H1 (cell line): ENCODE results near the gene UBA5. TPM values are rescaled to one million over a fixed set of nuclear protein-coding genes. Genes with fewer than 3 reads are reported as not detected.

Source experiments
- CTCF ChIA-PET: fragments of 300-600 bp; sonication (Branson Sonifier 250); formaldehyde crosslinking; loops from one replicate; lab custom pipeline; 2021; ENCODE audit not compliant: partially characterized antibody; lab: Charles Lee
- POLR2A ChIA-PET: fragments of 300-600 bp; sonication (Branson Sonifier 250); formaldehyde crosslinking; loops from one replicate; lab custom pipeline; 2021; ENCODE audit warnings: inconsistent platforms; ENCODE audit not compliant: partially characterized antibody; lab: Charles Lee
- DNase-seq, 2 experiments: peaks; one replicate each; pipeline versions ENCODE4 v3.0.0 to v3.0.0-alpha.2; 2010 to 2022; ENCODE audit warnings: low spot score in 2 of 2, low read depth in 1 of 2, mixed read lengths in 1 of 2
- FAIRE-seq: peaks from 2 replicates; lab custom pipeline; 2011; peaks lifted over from hg19 to GRCh38; lab: Jason Lieb, UNC
- H2AFZ ChIP-seq: 2 replicates; pipeline ENCODE4 v1.8.1; 2012; ENCODE audit warnings: low read length, inconsistent platforms
- H2AK5ac ChIP-seq: 2 replicates; pipeline ENCODE4 v1.6.1; 2013; ENCODE audit warnings: low read depth, low read length
- H2BK120ac ChIP-seq: replicated peaks from 2 replicates; pipeline ENCODE3; 2013; ENCODE audit warnings: low read depth, low read length, inconsistent platforms
- H2BK12ac ChIP-seq: 2 replicates; pipeline ENCODE4 v1.6.1; 2013; ENCODE audit warnings: low read depth, low read length
- H2BK15ac ChIP-seq: 2 replicates; pipeline ENCODE4 v1.6.1; 2013; ENCODE audit warnings: low read length
- H2BK20ac ChIP-seq: 2 replicates; pipeline ENCODE4 v1.6.1; 2013; ENCODE audit warnings: low read length
- H2BK5ac ChIP-seq: 2 replicates; pipeline ENCODE4 v1.6.1; 2013; ENCODE audit warnings: low read depth, low read length
- H3K14ac ChIP-seq: 2 replicates; pipeline ENCODE4 v1.6.1; 2013; ENCODE audit warnings: inconsistent platforms; ENCODE audit not compliant: insufficient read length
- H3K18ac ChIP-seq: 2 replicates; pipeline ENCODE4 v1.6.1; 2013; ENCODE audit warnings: low read length; ENCODE audit errors: extremely low read depth
- H3K23ac ChIP-seq: 2 replicates; pipeline ENCODE4 v1.6.1; 2013; ENCODE audit warnings: inconsistent platforms; ENCODE audit not compliant: insufficient read length
- H3K23me2 ChIP-seq: 2 replicates; pipeline ENCODE4 v1.6.1; 2013; ENCODE audit warnings: low read depth, low read length
- H3K27ac ChIP-seq: 2 replicates; pipeline ENCODE4 v1.6.1; 2011; ENCODE audit warnings: low read depth, low read length, inconsistent platforms
- H3K27me3 ChIP-seq, 4 experiments: replicated peaks in 1 of 4; 1 replicate in 1 of 4; 2 replicates in 3 of 4; pipeline versions ENCODE4 v1.6.1 to v1.8.1; 2011 to 2013; ENCODE audit warnings: low read length in 3 of 4, mild to moderate bottlenecking in 3 of 4, inconsistent platforms in 2 of 4, mixed read lengths in 2 of 4, moderate library complexity in 1 of 4; ENCODE audit not compliant: control insufficient read depth in 3 of 4, insufficient read depth in 3 of 4; ENCODE audit errors: extremely low read depth in 1 of 4
- H3K36me3 ChIP-seq, 4 experiments: 2 replicates each; pipeline versions ENCODE4 v1.6.1 to v1.8.1; 2011 to 2013; ENCODE audit warnings: mild to moderate bottlenecking in 4 of 4, low read length in 3 of 4, moderate library complexity in 2 of 4, control low read depth in 1 of 4, inconsistent platforms in 1 of 4; ENCODE audit not compliant: insufficient read depth in 4 of 4, control insufficient read depth in 2 of 4
- H3K4ac ChIP-seq: replicated peaks from 2 replicates; pipeline ENCODE3; 2013; ENCODE audit warnings: low read length, low read depth, mixed read lengths, inconsistent platforms; ENCODE audit not compliant: insufficient read length
- H3K4me1 ChIP-seq, 4 experiments: replicated peaks in 1 of 4; 1 replicate in 1 of 4; 2 replicates in 3 of 4; pipeline versions ENCODE4 v1.6.1 to v1.8.1; 2011 to 2013; ENCODE audit warnings: low read length in 3 of 4, inconsistent platforms in 2 of 4, mixed read lengths in 1 of 4; ENCODE audit not compliant: insufficient read depth in 4 of 4, control insufficient read depth in 3 of 4
- H3K4me2 ChIP-seq, 2 experiments: 2 replicates each; pipeline versions ENCODE4 v1.6.1 to v1.8.1; 2011 to 2013; ENCODE audit warnings: low read depth in 2 of 2, low read length in 2 of 2, control low read depth in 1 of 2, inconsistent platforms in 1 of 2, mild to moderate bottlenecking in 1 of 2; ENCODE audit not compliant: insufficient read depth in 1 of 2
- H3K4me3 ChIP-seq, 4 experiments: fragments of 200-600, 300-600 bp in 1 of 4; sonication (generic), shearing (Covaris generic), sonication (Bioruptor Twin) in 1 of 4; 2 replicates each; pipeline versions ENCODE4 v1.5.1 to v1.8.1; 2011 to 2016; ENCODE audit warnings: low read length in 4 of 4, low read depth in 3 of 4, control low read depth in 2 of 4, inconsistent platforms in 2 of 4, mild to moderate bottlenecking in 2 of 4, mixed read lengths in 1 of 4, moderate library complexity in 1 of 4; ENCODE audit not compliant: insufficient read depth in 2 of 4; ENCODE audit errors: extremely low read depth in 1 of 4
- H3K56ac ChIP-seq: replicated peaks from 2 replicates; pipeline ENCODE3; 2013; ENCODE audit warnings: low read depth, mild to moderate bottlenecking, mixed read lengths, low read length, inconsistent platforms; ENCODE audit not compliant: insufficient read length
- H3K79me1 ChIP-seq: 2 replicates; pipeline ENCODE4 v1.6.1; 2013; ENCODE audit warnings: low read depth, low read length, control low read depth
- H3K79me2 ChIP-seq, 2 experiments: 2 replicates each; pipeline versions ENCODE4 v1.6.1 to v1.8.1; 2012 to 2013; ENCODE audit warnings: low read length in 2 of 2, mild to moderate bottlenecking in 2 of 2, inconsistent platforms in 1 of 2; ENCODE audit not compliant: insufficient read depth in 2 of 2, control insufficient read depth in 1 of 2
- H3K9ac ChIP-seq, 4 experiments: replicated peaks in 1 of 4; 1 replicate in 1 of 4; 2 replicates in 3 of 4; pipeline versions ENCODE4 v1.6.1 to v1.8.1; 2011 to 2013; ENCODE audit warnings: low read depth in 3 of 4, low read length in 3 of 4, control low read depth in 2 of 4, mild to moderate bottlenecking in 2 of 4, moderate library complexity in 2 of 4, inconsistent platforms in 1 of 4; ENCODE audit errors: extremely low read depth in 1 of 4
- H3K9me3 ChIP-seq, 2 experiments: 2 replicates each; pipeline versions ENCODE4 v1.6.1 to v1.8.1; 2012 to 2013; ENCODE audit warnings: mild to moderate bottlenecking in 2 of 2, moderate library complexity in 2 of 2, control low read depth in 1 of 2, inconsistent platforms in 1 of 2, low read depth in 1 of 2, low read length in 1 of 2, mixed read lengths in 1 of 2; ENCODE audit not compliant: insufficient read depth in 2 of 2
- H4K20me1 ChIP-seq, 2 experiments: replicated peaks in 1 of 2; 2 replicates each; pipeline versions ENCODE3 to v1.8.1; 2011 to 2013; ENCODE audit warnings: inconsistent platforms in 2 of 2, low read length in 2 of 2, mild to moderate bottlenecking in 1 of 2; ENCODE audit not compliant: insufficient read depth in 2 of 2, control insufficient read depth in 1 of 2
- H4K5ac ChIP-seq: 2 replicates; pipeline ENCODE4 v1.6.1; 2013; ENCODE audit warnings: low read length, low read depth, mixed read lengths, inconsistent platforms; ENCODE audit not compliant: insufficient read length
- H4K8ac ChIP-seq: 2 replicates; pipeline ENCODE4 v1.8.0; 2013; ENCODE audit warnings: mild to moderate bottlenecking, moderate library complexity, low read length, inconsistent platforms; ENCODE audit not compliant: insufficient read depth; ENCODE audit errors: extremely low read depth
- H4K91ac ChIP-seq: replicated peaks from 2 replicates; pipeline ENCODE3; 2013; ENCODE audit warnings: low read length, mixed read lengths, inconsistent platforms; ENCODE audit not compliant: insufficient read length
- CBX5 ChIP-seq: fragments of 300-800, 300-1000 bp; sonication (generic); IDR thresholded peaks from 2 replicates; pipeline ENCODE4 v1.7.1; 2016; ENCODE audit warnings: antibody characterized with exemption, low read length, low read depth
- CBX8 ChIP-seq: fragments of 300-800, 300-1000 bp; sonication (generic); IDR thresholded peaks from 2 replicates; pipeline ENCODE4 v1.7.1; 2016; ENCODE audit warnings: low read depth, low read length, borderline replicate concordance
- EGR1 ChIP-seq: IDR thresholded peaks from 2 replicates; pipeline ENCODE4 v1.6.1; 2011; ENCODE audit warnings: low read depth, low read length, borderline replicate concordance
- HDAC6 ChIP-seq: IDR thresholded peaks from one replicate; pipeline ENCODE4 v1.7.1; 2012; ENCODE audit warnings: low read depth, mild to moderate bottlenecking, inconsistent platforms, low read length, moderate library complexity
- KDM1A ChIP-seq: fragments of 200-600, 300-600 bp; sonication (generic); IDR thresholded peaks from 2 replicates; pipeline ENCODE4 v1.7.1; 2016; ENCODE audit warnings: mild to moderate bottlenecking, low read length, borderline replicate concordance
- NANOG ChIP-seq: IDR thresholded peaks from 2 replicates; pipeline ENCODE4 v1.6.1; 2011; ENCODE audit warnings: low read length, low read depth, mild to moderate bottlenecking, inconsistent platforms; ENCODE audit not compliant: insufficient read depth, poor library complexity, severe bottlenecking
- NRF1 ChIP-seq: IDR thresholded peaks from 2 replicates; pipeline ENCODE4 v1.6.1; 2011; ENCODE audit warnings: mild to moderate bottlenecking, low read depth, low read length, improper control_type of control experiment
- POLR2AphosphoS5 ChIP-seq: IDR thresholded peaks from 2 replicates; pipeline ENCODE4 v1.6.1; 2011; ENCODE audit warnings: low read depth, low read length
- POU5F1 ChIP-seq: IDR thresholded peaks from 2 replicates; pipeline ENCODE4 v1.6.1; 2011; ENCODE audit warnings: low read depth, mild to moderate bottlenecking, low read length, moderate library complexity
- RAD21 ChIP-seq, 2 experiments: IDR thresholded peaks in 1 of 2; conservative IDR thresholded peaks in 1 of 2; 2 replicates each; pipeline ENCODE4 v1.6.1; 2011; ENCODE audit warnings: low read depth in 2 of 2, low read length in 2 of 2, improper control_type of control experiment in 1 of 2, inconsistent platforms in 1 of 2, mild to moderate bottlenecking in 1 of 2, moderate library complexity in 1 of 2
- SP2 ChIP-seq: IDR thresholded peaks from 2 replicates; pipeline ENCODE4 v1.6.1; 2012; ENCODE audit warnings: mild to moderate bottlenecking, low read length, inconsistent platforms
- TBP ChIP-seq: IDR thresholded peaks from 2 replicates; pipeline ENCODE4 v1.6.1; 2011; ENCODE audit warnings: low read depth, low read length, improper control_type of control experiment
- TCF12 ChIP-seq: IDR thresholded peaks from 2 replicates; pipeline ENCODE4 v1.6.1; 2011; ENCODE audit warnings: low read depth, mild to moderate bottlenecking, low read length
- TEAD4 ChIP-seq: IDR thresholded peaks from 2 replicates; pipeline ENCODE4 v1.6.1; 2012; ENCODE audit warnings: low read depth, low read length, inconsistent platforms, mixed read lengths
- YY1 ChIP-seq: IDR thresholded peaks from 2 replicates; pipeline ENCODE4 v1.6.1; 2011; ENCODE audit warnings: low read depth, mild to moderate bottlenecking, low read length
- ZNF274 ChIP-seq: IDR thresholded peaks from 2 replicates; pipeline ENCODE4 v1.7.0; 2012; ENCODE audit warnings: low read length, borderline replicate concordance; ENCODE audit errors: extremely low read depth
- WGBS, 2 experiments: shearing (Covaris generic) in 1 of 2; methylation state at CpG; one replicate each; pipeline versions ENCODE4 v1.1.6 to v1.1.7; 2013 to 2015; ENCODE audit warnings: low lambda C conversion rate in 2 of 2, mixed read lengths in 2 of 2, inconsistent platforms in 1 of 2, low coverage in 1 of 2, missing lambda C conversion rate in 1 of 2; ENCODE audit not compliant: insufficient replicate concordance in 2 of 2, insufficient coverage in 1 of 2, insufficient read length in 1 of 2; ENCODE audit errors: extremely low coverage in 1 of 2, missing lambda C conversion rate in 1 of 2; 5-methylcytosine and 5-hydroxymethylcytosine counted together
- polyA plus RNA-seq, 7 experiments: library from polyadenylated mRNA; depleted of rRNA in 3 of 7; stranded (reverse) in 5 of 7; unstranded in 2 of 7; fragments of >200 nt in 5 of 7; fragments of 200-250 nt in 2 of 7; gene quantifications; 1 replicate in 5 of 7; 2 replicates in 1 of 7; 4 replicates in 1 of 7; pipeline versions ENCODE4 v1.2.1 to v1.2.3, GENCODE V29; 2011 to 2013; ENCODE audit warnings: missing spikeins in 2 of 7, mixed read lengths in 2 of 7
- total RNA-seq: library from RNA; stranded (reverse); fragmentation: NEBNext Ultra II Directional; extraction: Animal tissue kit (Norgen Biotek cat#: 25700); gene quantifications from 2 replicates; pipeline ENCODE4 v1.2.1, GENCODE V29; 2021

Gene UBA5
- total and polyA plus RNA-seq, 2 of the 8 experiments (the other 6 are each of a cell fraction or from before 2014, with no cell fraction given) = 11.0 to 28.0 TPM

DNA sequence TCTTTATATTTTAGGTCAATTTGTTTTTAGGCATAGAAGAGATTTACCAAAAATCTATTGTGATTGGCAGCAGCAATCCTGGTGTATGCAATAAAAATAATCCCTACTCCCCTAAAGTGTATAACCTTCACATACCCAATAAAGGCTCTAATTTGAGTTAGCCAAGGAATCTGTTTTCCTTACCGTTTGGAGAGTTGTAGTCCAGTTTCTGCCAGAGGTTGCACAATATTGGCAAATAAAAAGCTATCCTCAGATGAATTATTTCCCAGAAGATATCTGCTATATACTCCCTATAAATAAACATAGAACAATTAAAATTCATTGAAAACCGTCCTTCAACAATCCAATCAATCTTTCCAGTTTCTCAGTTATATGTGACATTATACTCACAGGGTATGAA lies 32.0 kb upstream of the UBA5 start:
- no peak for DNase-seq
- Histone ChIP-seq H3K4me2 (no peak overlapping the region), H4K20me1 (no peaks in the 10 kb centered on the region), H2BK120ac (no peak overlapping the region), H3K9ac (no peak overlapping the region), H2BK20ac (no peak overlapping the region), H3K4me1 (no peaks in the 10 kb centered on the region; a peak in 1 of 7 replicates), H2AFZ (no peak overlapping the region), H3K23me2 (no peaks in the 10 kb centered on the region), H2BK15ac (no peak overlapping the region), H3K27ac (no peak overlapping the region), H3K4ac (no peak overlapping the region), H4K8ac (no peak overlapping the region), H3K79me1 (no peaks in the 10 kb centered on the region), H3K18ac (no peak overlapping the region), H2BK12ac (no peak overlapping the region), H2BK5ac (no peak overlapping the region), H3K36me3 (peaks cover 0 to 10% (median 0%) of the 10 kb centered on the region in 4 experiments; a peak in 1 of 8 replicates), H3K79me2 (no peaks in the 10 kb centered on the region), H3K23ac (no peak overlapping the region), H4K91ac (no peak overlapping the region), H2AK5ac (no peak overlapping the region), H4K5ac (no peak overlapping the region), H3K14ac (no peak overlapping the region), H3K27me3 (no peaks in the 10 kb centered on the region), H3K9me3 (no peaks in the 10 kb centered on the region), H3K56ac (no peak overlapping the region), H3K4me3 (no peak overlapping the region)
- WGBS, 2 experiments = 85% methylated on average over 2 of the region's 2 CpGs; no CpG with 5 or more reads in 1 of the 2 experiments
- POLR2A ChIA-PET = no interaction called here
- CTCF ChIA-PET = no interaction called here
- FAIRE-seq = no peak
- TF ChIP-seq KDM1A = no peak
- no peak for TF ChIP-seq SP2
- TF ChIP-seq EGR1 = no peak
- TF ChIP-seq NANOG = no peak
- TF ChIP-seq YY1 = no peak
- no peak for TF ChIP-seq TCF12
- no peak for TF ChIP-seq ZNF274
- TF ChIP-seq CBX8 = no peak
- no peak for TF ChIP-seq TBP
- TF ChIP-seq RAD21 (IDR thresholded peaks at IDR 0.05 in 1 of 2, conservative IDR thresholded peaks at IDR 0.05 in 1 of 2; ENCODE audit: low read depth in 2 of 2, low read length in 2 of 2) = no peak
- no peak for TF ChIP-seq HDAC6
- no peak for TF ChIP-seq NRF1
- no peak for TF ChIP-seq POLR2AphosphoS5
- TF ChIP-seq CBX5 = no peak
- TF ChIP-seq TEAD4 = no peak
- TF ChIP-seq POU5F1 = no peak
